HG02678 (cell line): ENCODE results near the gene ANK2.
A peak's percentile ranks its signal among the peaks of the same experiment; 100 is the strongest.

ENCODE experiments used
- ATAC-seq: cut with Tn5 transposase; IDR thresholded peaks from one replicate; pipeline ENCODE4 v1.9.1; 2021; ENCODE audit warnings: mild to moderate bottlenecking, moderate library complexity; ENCODE audit not compliant: unreplicated experiment

ANK2 gene

DNA sequence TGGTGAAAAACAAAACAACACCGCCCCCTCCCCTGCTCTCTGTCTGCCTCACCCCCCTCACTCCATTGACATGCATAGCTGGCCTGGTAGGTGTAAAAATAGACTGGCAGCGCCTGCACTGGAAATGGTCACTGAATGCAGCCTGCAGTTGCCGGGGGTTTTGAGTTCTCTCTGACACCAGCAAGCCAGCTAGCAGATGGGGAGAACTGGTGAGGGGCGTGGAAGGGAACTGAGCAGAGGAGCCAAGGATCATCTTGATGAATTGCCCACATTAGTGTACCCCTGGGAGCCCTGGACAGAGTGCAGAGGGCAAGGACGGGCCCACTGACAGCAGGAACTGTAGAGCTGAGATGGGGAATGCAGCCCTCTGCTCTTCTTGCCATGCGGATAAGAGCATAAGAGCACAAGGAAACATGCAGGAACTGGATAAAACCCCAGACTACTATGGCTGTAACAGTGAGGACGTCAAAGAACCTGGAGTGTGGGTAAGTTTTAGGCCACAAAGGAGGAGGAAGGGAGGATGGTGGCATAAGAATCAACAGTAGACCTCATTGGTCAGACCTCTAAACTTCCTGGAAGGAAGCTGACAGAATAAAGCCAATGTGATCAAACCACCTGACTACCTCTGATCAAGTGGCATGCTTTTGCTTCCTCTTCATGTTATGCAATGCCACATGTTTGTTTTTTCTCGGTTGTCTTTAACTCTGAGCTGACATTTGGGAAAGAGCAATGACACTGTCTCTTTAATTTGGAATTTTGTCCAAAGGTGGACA, 96.3 kb downstream of the ANK2 start:
- ATAC-seq = no peak

DNA sequence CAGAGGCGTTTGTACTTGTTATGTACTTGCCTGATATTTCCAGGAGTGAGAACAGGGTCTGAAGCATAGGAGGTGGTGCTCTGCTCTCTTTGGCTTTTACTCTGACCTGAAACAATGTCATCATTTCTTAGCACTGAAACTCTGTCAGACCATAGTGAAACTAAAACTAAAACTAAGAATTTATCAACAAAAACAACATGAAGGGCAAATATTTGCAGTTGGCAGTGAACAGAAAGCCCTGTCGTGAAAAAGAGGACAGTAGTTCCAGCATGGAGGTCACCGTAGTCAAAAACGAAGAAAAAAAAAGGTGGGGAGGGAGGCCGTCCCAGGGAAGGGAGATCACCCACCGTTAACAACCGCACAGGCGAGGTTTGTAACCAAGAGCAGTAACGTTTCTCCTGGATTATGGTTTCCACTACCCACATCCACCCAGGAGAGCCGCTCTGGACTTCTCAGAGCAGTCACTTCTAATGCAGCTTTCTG, 97.5 kb downstream of the ANK2 start:
- ATAC-seq = peak; percentile 88

DNA sequence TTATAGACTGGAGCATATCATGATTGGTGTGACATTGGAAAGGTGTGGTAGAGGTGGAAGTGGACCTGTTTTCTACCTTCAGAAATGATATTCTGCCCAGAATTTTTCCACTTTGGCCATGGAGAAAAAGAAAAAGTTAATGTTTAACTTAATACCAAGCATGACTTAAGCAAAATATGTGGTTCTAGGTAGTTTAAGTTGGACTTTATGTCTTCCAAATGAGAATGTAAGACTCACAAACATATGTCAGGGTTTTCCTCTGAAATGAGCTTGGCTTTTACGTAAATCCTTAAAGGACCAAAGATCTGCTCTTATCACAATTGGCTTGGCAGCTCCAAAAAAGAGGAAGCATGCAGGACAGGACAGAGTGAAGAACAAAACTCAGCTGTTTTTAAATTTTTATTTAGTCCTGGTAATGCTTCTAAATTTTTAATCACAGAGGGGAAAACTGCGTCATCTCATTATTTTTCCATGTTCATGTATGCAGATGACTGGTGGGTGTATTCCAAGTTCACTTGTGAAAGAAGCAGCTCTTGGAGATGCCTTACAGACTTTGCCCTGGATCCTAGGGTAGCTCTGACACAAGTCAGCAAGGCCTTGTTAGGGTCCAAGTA, 98.2 kb downstream of the ANK2 start:
- no peak for ATAC-seq

DNA sequence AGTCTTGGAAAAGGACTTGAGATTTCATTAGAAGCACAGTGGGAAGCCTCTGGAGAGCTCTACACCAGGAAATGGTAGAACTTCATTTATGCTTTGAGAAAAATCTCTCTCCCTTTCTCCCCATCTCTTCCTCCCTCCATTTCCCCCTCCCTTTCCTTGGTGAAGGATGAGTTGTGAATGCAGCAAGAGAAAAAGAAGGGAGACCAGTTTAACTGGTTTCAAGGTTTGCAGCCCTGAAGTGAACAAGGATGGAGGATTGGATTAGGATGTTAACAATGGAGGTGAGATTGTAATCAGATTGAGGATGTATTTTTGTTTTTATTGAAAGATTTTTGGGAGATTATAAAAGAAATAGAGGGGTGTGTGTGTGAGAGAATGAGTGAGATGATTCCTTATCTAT, 99.5 kb downstream of the ANK2 start:
- no peak for ATAC-seq

DNA sequence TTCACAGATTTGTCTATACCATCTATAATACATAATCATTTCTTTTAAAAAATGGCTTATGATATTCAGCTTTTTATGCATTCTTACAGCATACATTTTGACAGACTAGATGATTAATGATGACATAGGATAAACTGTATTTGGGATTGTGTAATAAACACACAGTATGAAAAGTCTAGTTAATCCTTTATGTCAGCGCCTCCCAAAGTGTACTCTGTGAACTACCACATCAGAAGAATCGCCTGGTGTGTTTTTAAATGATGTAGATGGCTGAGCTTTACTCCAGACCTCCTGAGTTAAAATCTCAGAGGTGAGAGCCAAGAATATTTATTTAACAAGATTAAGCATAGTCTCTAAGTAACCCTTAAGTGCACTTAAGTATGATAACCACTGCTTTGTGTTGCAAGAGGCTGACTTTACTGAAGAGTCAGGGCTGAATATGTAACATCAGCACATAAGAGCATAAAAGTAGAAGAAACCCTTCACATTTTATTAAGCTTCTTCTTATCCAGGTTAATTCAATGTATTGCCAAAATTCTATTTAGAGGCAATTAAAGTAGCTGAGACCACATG, 104.2 kb downstream of the ANK2 start:
- no peak for ATAC-seq

DNA sequence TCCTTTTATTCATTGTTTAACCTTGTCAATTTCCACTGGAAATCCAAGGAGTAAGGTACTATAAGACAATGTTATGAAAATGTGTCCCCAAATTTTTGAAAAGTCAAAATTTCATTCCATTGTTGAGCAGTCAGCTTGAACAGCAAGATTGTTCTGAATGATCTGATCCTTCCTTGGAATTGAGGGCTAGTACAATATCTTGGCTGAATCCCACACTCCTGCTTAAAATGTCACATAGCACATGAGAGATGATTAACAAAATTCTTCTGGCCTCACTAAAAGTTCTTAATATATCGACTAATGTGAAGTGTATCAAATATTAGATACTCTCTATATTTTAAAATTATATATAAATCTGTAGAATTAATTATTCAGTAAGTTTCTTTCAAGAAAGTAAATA, 104.8 kb downstream of the ANK2 start:
- no peak for ATAC-seq

DNA sequence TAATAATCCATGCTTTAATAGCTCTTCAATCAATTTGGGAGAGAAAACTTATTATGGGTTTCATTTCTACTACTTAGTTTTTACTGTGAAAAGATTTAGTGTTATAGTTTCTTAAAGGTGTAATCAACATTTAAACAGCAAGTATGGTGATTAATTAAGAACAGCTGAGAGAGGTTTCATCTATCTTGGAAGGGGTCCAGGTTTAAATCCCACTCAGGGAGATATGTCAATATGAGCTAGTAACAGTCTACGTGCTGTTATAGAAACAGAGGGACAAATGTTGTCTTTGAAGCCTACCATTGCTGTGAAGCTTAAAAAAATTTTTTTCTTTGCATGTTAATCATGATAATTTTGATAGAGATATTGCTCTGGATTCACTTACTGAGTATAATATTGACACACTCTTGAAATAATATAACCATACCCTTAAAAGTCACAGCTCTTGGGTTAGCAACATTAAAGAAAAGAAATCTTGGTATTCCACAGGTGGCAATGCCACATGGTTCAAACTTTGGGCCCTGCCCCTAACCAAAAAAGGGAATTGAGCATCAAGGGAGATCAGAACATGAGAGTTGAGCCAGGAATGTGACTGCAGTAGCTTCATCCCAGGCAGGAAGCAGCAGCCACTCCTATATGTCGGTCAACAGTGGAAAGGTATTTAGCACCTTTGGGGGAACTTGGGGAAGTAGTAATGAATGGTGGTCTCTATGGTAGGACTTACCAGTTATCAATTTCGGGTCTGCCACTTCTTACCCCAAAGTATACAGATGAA, 107.8 kb downstream of the ANK2 start:
- ATAC-seq = no peak

DNA sequence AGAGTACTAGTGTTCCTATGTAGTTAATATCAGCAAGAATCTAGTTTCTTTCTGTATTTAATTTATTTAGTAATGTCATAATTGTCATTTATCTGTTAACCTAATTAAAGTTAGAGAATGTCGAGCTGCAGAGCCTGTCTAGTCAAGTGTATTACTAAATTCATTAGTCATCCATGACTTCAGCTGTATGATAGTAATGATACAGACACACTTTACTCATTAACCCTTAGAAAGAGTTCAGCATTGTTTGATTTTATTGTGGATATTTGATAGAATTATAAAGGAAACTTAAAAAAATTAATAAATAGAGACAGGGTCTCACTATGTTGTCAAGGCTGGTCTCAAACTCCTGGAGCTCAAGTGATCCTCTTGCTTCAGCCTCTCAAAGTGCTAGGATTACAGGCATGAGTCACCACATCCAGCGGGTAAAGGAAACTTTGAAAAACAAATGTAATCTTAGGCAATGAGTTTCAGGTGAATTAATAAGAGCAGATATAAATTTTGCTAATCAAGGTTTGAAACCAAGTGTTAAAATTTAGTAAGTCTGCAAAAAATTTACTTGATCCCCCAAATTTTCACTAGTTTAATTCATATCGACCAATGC, 110.6 kb downstream of the ANK2 start:
- ATAC-seq = no peak

DNA sequence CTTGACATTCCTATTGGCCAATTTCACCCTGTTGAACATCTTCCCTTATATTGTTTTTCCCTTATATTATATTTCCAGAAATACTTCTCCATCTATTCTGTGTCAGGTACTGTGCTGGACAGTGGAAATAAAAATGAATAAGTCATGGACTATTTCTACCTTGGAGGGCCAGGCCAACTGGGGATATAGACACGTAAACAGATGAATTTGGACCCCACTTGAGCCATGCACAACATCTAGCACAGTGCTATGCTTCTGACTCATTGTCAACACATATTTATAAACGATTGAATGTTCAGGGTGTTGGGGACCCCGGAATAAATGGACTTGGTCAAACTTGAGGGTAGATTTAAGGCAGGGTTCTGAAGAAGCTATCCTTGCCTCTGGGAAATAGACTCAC, 111.1 kb downstream of the ANK2 start:
- no peak for ATAC-seq

DNA sequence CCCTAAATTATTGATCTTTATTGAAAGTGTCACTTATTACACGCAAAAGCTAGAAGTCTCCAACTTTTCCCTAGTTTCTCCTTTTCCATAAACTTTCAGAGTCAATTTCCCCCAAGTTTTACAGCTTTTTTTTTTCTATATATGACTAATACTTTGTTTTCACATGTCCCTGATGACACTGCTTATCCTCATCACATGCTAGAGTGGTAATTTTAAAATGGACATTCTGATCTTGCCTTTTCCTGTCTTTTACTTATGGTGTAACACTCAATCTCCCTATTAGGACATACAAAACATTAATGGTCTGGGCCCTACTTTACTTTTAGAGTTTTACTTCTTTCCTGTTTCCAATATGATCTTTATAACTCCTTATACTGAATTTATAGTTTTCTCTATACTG, 112.6 kb downstream of the ANK2 start:
- ATAC-seq = no peak

DNA sequence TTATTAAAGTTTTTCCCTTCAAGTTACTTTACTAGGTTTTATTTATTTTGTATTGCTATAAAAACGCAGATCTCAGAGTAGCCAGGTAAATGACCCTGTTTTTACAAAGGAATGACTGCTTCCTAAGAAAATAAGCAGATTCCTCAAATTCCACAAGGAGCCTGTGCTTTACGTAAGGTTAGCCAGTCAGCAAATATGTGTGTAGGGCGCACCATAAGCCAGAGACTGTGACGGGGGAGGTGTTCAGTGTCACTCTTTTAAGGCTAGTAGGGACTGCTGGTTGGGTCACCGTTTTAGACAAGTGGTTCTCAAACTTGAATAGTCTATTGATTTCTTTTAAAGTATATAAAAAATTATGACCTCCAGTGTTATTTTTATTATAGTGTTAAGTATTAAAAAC, 119.9 kb downstream of the ANK2 start:
- ATAC-seq = no peak

DNA sequence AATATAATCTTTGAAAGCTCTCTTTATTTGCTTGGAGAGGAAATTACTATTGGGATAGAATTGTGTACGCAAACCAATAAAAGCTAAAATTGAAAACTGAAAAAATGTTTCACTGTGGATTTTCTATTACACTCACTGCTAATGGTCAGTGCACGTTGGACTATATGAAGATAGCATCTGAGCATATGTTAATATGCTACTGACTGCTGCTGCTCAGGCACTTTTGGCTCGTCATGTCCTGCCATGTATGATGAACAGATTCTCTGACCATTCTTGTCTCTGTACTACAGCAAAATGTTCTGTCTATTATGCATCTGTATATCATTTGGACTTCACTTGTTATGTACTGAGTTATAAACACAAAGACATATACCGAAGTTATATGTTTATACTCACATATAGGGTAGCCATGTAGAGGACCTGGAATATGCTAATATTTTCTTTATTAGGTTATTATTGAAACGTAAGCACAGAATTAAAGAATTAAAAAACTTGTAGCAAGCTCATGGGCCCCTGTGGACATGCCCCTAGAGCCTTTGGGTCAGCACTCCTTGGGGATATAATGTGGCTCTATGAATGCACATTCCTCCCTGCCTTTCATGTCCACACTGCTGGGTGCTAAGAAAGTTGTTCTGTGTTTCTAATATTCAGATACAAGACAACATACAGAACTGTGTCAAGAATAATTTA, 120.8 kb downstream of the ANK2 start:
- no peak for ATAC-seq

DNA sequence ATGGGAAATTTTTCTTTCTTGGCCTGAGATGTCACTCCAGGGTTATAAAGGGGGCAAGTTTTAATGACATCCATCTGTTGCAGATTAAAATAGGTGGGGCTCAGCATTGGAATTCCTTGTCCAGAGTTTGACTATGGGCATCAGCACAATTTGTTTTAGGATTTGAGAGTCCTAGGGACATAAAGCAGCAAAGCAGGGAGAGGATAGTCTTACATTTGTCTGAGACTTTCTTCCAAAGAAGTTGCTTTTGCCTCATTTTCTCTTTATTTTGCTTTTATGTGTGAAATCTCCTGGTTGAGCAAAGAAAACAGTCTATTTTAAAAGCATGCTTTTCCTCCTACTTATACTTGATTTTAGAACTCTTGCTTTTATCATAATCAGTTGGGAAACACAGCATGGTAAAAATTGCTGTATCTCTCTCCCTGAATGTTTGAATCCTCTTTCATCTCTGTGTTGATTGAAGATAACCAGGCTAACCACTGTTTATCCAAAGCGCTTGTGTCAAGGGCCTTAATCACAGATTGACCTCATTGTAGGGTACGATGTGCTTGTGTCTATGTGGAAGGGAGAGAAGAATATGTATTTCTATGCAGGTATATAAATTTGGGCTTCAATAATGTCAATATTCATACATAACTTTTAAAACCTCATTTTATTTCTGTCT, 121.5 kb downstream of the ANK2 start:
- no peak for ATAC-seq

DNA sequence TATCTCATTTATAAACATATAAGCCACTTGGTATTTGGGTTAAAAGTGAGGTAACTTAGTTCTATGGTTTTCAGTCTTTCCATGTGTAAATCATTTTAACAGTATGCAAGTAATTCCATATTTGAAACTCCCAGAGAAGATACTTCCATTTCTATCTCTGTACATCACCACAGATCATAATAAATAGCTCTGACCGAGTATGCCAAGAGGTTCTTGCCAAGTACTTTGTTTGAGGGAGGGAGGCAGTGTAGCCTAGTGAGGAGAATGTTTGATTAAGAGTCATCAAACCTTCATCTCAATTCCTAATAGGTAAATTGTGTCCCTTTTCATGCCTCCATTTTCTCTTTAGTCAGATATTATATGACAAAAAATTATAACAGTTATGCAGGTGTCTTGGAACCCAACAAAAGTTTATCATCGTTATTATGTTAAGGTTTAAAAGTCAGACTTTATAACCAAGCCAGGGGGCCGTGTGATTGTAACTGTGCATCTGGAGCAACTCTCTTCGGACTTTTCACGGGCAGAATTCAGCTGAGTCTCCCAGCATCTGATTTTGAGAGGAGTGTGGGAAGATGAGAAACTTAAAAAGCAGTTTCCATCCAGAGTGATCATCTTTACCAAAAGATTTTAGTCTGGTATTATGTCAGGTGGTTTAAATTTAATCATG, 123.8 kb downstream of the ANK2 start:
- no peak for ATAC-seq

DNA sequence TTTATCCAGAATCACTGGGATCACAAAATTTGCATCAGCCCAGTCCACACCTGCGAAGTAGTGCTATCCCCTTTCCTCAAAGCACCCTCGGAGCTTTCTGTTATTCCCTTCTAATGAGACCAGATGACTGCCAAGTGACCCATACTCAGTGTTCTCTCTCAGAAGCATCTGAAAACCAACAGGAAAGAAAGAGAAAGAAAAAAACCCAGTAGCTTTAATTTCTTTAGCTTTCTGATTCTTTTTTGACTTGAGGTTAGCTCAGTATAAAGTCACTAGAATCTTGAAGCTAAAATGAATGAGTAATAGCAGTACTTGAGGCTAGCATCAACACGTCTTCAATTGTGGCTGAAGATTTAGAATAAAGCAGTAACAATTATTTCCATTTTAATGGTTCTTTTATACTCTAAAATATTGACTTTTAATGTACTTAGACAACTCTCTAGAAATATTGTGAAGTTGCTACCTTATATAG, 124.4 kb downstream of the ANK2 start:
- ATAC-seq = no peak

DNA sequence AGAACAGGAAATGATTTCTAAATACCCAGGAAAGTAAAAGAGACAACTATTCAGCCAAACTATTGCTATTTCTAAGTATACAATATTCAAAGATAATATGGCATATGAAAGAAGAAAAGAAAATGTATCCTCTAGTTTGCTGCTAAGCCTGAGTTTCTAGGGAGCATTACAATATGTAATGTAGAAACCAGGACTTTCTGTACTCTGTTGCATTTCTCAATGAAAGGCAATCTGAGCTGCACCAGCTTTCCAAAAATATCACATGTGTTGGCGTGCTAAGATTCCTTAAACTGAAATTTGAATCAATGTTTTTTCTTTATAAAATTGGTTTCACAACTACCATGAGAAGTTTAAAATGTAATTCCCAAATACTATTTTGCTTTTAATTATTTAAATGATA, 129.6 kb downstream of the ANK2 start:
- no peak for ATAC-seq

DNA sequence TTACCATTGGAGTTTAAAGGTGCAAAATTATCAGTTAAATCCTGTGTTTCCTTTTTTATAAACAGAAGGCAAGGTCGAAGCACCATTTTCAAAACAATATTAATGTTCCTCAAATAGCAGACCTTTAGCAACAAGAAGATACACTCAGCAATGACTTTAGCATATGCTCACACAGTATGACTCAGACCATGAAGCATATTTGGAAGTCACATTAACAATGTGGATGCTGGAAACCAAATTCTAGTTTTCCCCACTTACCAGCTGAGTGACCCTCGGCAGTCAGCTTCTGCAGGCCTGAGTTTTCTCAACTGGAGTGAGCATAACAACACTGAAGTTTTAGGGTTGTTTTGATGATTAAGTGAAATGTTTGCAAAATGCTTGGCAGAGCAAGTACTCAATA, 130.5 kb downstream of the ANK2 start:
- ATAC-seq = no peak

DNA sequence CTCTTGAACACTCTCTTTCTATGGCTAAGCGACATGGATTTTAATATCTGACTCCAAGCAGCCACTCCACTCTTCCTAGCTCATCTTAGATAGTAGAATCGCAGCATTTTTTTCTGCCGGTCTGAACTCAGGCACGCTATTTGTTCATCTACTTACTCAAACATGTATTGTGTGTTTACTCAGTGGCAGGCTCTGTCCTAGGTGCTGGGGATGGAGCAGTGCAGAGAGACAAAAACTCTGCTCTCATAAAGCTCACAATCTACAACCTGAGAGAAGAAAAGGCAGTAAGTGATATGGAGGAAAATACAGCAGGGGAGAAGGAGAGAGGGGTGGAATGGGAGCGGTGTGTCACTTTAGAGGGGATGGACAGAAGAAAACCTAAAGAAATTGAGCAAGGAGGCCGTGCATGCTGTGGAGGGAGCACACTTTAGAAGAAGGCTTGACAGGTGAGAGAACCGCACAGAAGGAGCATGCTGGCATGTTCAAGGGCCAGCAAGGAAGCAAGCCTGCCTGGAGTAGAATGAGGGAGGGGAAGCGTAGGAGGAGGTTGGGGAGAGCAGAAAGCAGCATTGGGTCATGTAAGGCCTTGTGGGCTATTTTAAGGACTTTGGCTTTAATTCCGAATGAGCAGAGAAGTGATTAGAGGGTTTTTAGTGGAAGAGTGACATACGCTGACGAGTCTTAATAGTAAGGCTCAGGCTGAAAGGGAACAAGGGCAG, 132.0 kb downstream of the ANK2 start:
- no peak for ATAC-seq
